Neuronal stem cell (in vitro differentiated cells): ENCODE measurements around the gene FILIP1L.

Source experiments
- DNase-seq: peaks from one replicate; pipeline ENCODE4 v3.0.0-alpha.2; 2013; ENCODE audit warnings: low spot score
- H2AFZ ChIP-seq: one replicate; pipeline ENCODE4 v1.6.1; 2013; ENCODE audit warnings: mild to moderate bottlenecking, low read length, inconsistent platforms
- H2AK5ac ChIP-seq: 2 replicates; pipeline ENCODE4 v1.6.1; 2013; ENCODE audit warnings: low read depth, mild to moderate bottlenecking, inconsistent platforms, low read length, moderate library complexity, mixed read lengths
- H2BK120ac ChIP-seq: 2 replicates; pipeline ENCODE4 v1.6.1; 2013; ENCODE audit warnings: low read depth, mild to moderate bottlenecking, inconsistent platforms, low read length, moderate library complexity, mixed read lengths
- H2BK12ac ChIP-seq: one replicate; pipeline ENCODE4 v1.6.1; 2013; ENCODE audit warnings: low read length, inconsistent platforms
- H2BK15ac ChIP-seq: 2 replicates; pipeline ENCODE4 v1.6.1; 2013; ENCODE audit warnings: mild to moderate bottlenecking, low read length, inconsistent platforms, mixed read lengths
- H2BK5ac ChIP-seq: one replicate; pipeline ENCODE4 v1.6.1; 2013; ENCODE audit warnings: inconsistent platforms, mild to moderate bottlenecking, low read length, moderate library complexity
- H3K14ac ChIP-seq: one replicate; pipeline ENCODE4 v1.6.1; 2013; ENCODE audit warnings: low read length, inconsistent platforms
- H3K18ac ChIP-seq: 2 replicates; pipeline ENCODE4 v1.6.1; 2013; ENCODE audit warnings: low read length, inconsistent platforms
- H3K23ac ChIP-seq: 2 replicates; pipeline ENCODE4 v1.6.1; 2013; ENCODE audit warnings: low read depth, mild to moderate bottlenecking, mixed read lengths, low read length, inconsistent platforms; ENCODE audit not compliant: poor library complexity
- H3K27ac ChIP-seq: replicated peaks from 3 replicates; pipeline ENCODE4 v1.5.1; 2013; ENCODE audit warnings: low read length, inconsistent platforms
- H3K27me3 ChIP-seq, 3 experiments: 2 replicates each; pipeline ENCODE4 v1.6.1; 2013; ENCODE audit warnings: low read length in 3 of 3, mild to moderate bottlenecking in 2 of 3, inconsistent platforms in 1 of 3, low read depth in 1 of 3, mixed read lengths in 1 of 3, moderate library complexity in 1 of 3; ENCODE audit not compliant: control insufficient read depth in 3 of 3, insufficient read depth in 3 of 3
- H3K36me3 ChIP-seq, 2 donors: replicated peaks in 1 of 2; 2 replicates each; pipeline ENCODE4 v1.6.1; 2013; ENCODE audit warnings: low read length in 2 of 2; ENCODE audit not compliant: control insufficient read depth in 2 of 2, insufficient read depth in 2 of 2
- H3K4ac ChIP-seq: 2 replicates; pipeline ENCODE4 v1.6.1; 2013; ENCODE audit warnings: inconsistent platforms, mild to moderate bottlenecking, low read length, moderate library complexity
- H3K4me1 ChIP-seq, 2 donors: 1 replicate in 1 of 2; 2 replicates in 1 of 2; pipeline ENCODE4 v1.6.1; 2013; ENCODE audit warnings: low read length in 2 of 2, low read depth in 1 of 2; ENCODE audit not compliant: control insufficient read depth in 2 of 2, insufficient read depth in 1 of 2
- H3K4me2 ChIP-seq: one replicate; pipeline ENCODE4 v1.6.1; 2013; ENCODE audit warnings: mild to moderate bottlenecking, low read length, inconsistent platforms; ENCODE audit not compliant: insufficient read depth, poor library complexity, severe bottlenecking
- H3K4me3 ChIP-seq, 2 donors: 2 replicates each; pipeline ENCODE4 v1.5.1; 2013; ENCODE audit warnings: low read length in 2 of 2, mild to moderate bottlenecking in 2 of 2, inconsistent platforms in 1 of 2, moderate library complexity in 1 of 2
- H3K79me1 ChIP-seq: one replicate; pipeline ENCODE4 v1.6.1; 2013; ENCODE audit warnings: low read depth, mild to moderate bottlenecking, inconsistent platforms, low read length, moderate library complexity
- H3K9ac ChIP-seq: one replicate; pipeline ENCODE4 v1.6.1; 2013; ENCODE audit warnings: mild to moderate bottlenecking, low read depth, low read length, inconsistent platforms; ENCODE audit not compliant: poor library complexity
- H3K9me3 ChIP-seq, 2 donors: replicated peaks in 1 of 2; 2 replicates each; pipeline versions ENCODE3 to v1.6.1; 2013; ENCODE audit warnings: low read length in 2 of 2, mild to moderate bottlenecking in 2 of 2, inconsistent platforms in 1 of 2, low read depth in 1 of 2, mixed read lengths in 1 of 2, moderate library complexity in 1 of 2; ENCODE audit not compliant: control insufficient read depth in 2 of 2, insufficient read depth in 1 of 2
- H4K8ac ChIP-seq: one replicate; pipeline ENCODE4 v1.6.1; 2013; ENCODE audit warnings: low read depth, mild to moderate bottlenecking, inconsistent platforms, low read length, moderate library complexity
- H4K91ac ChIP-seq: one replicate; pipeline ENCODE4 v1.6.1; 2013; ENCODE audit warnings: low read length, low read depth, mild to moderate bottlenecking, inconsistent platforms; ENCODE audit not compliant: poor library complexity
- whole genome bisulfite sequencing, 2 donors: extraction: QIAGEN DNeasy Blood & Tissue Kit; methylation state at CpG; one replicate each; pipeline ENCODE4 v1.1.7; 2013; ENCODE audit warnings: missing lambda C conversion rate in 2 of 2, mixed read lengths in 1 of 2; ENCODE audit not compliant: insufficient read length in 2 of 2, insufficient replicate concordance in 1 of 2; ENCODE audit errors: extremely low coverage in 2 of 2; 5-methylcytosine and 5-hydroxymethylcytosine counted together

Gene FILIP1L

DNA sequence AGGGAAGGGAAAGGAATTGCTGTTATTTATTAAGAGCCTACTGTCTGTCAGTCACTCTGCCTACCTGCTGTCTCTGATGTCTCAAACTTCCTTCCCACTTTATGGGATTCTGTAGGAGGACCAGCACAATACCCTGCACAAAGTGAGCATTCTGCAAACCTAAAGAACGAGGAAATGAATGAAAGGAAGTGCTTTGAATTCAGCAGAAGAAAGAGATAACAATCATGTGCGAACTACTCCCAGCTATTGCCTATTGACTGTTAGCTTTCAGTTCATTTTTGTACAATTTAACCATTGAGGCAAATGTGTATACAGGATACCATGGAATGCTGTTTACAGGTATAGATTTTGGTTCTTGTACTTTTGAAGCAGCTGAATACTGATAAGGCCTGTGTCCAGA lies 229.8 kb downstream of the FILIP1L start:
- Histone ChIP-seq H3K27me3 (no peaks in the 10 kb centered on the region), H4K91ac (no peak overlapping the region), H3K79me1 (no peaks in the 10 kb centered on the region), H4K8ac (no peak overlapping the region), H2AFZ (no peak overlapping the region), H2AK5ac (no peak overlapping the region), H3K9me3 (peaks cover 0 to 2% of the 10 kb centered on the region in 2 donors), H3K4ac (no peak overlapping the region), H3K18ac (no peak overlapping the region), H3K14ac (no peak overlapping the region), H2BK15ac (no peak overlapping the region), H3K36me3 (no peaks in the 10 kb centered on the region), H3K4me3 (no peak overlapping the region), H3K23ac (no peak overlapping the region), H3K27ac (no peak overlapping the region), H2BK5ac (no peak overlapping the region), H2BK120ac (no peak overlapping the region), H3K4me2 (no peak overlapping the region), H3K4me1 (peaks cover 2 to 11% of the 10 kb centered on the region in 2 donors), H3K9ac (no peak overlapping the region), H2BK12ac (no peak overlapping the region)
- no CpG with 5 or more reads among the region's 2 CpGs for WGBS, 2 donors
- DNase-seq: no peak

GRCh38 chr3:99883693-99884092 lies 230.6 kb downstream of the FILIP1L start:
- no peak overlapping the region for H2AK5ac ChIP-seq
- H3K4me3 ChIP-seq: no peak overlapping the region
- no peak overlapping the region for H3K14ac ChIP-seq
- H3K4ac ChIP-seq: no peak overlapping the region
- no peak overlapping the region for H2BK12ac ChIP-seq
- H3K4me2 ChIP-seq: no peak overlapping the region
- no peak overlapping the region for H2AFZ ChIP-seq
- DNase-seq: no peak
- H3K36me3 ChIP-seq: no peaks in the 10 kb centered on the region
- H2BK5ac ChIP-seq: no peak overlapping the region
- no peaks in the 10 kb centered on the region for H3K27me3 ChIP-seq
- WGBS, 2 donors: no CpG with 5 or more reads among the region's 1 CpG
- no peak overlapping the region for H4K8ac ChIP-seq
- peaks cover 2 to 11% of the 10 kb centered on the region in 2 donors for H3K4me1 ChIP-seq
- no peak overlapping the region for H2BK120ac ChIP-seq
- H2BK15ac ChIP-seq: no peak overlapping the region
- no peak overlapping the region for H4K91ac ChIP-seq
- no peak overlapping the region for H3K27ac ChIP-seq
- H3K9me3 ChIP-seq: peaks cover 0 to 2% of the 10 kb centered on the region in 2 donors
- H3K9ac ChIP-seq: no peak overlapping the region
- H3K79me1 ChIP-seq: no peaks in the 10 kb centered on the region
- no peak overlapping the region for H3K18ac ChIP-seq
- no peak overlapping the region for H3K23ac ChIP-seq

- Histone ChIP-seq H3K9ac (no peak overlapping the region), H3K4me2 (no peak overlapping the region), H2BK12ac (no peak overlapping the region), H3K4ac (no peak overlapping the region), H2BK5ac (no peak overlapping the region), H4K8ac (no peak overlapping the region), H3K27me3 (no peaks in the 10 kb centered on the region), H3K23ac (no peak overlapping the region), H2AK5ac (no peak overlapping the region), H3K4me3 (no peak overlapping the region), H3K27ac (no peak overlapping the region), H3K18ac (no peak overlapping the region), H3K9me3 (peaks cover 0 to 2% of the 10 kb centered on the region in 2 donors), H3K36me3 (no peaks in the 10 kb centered on the region), H3K14ac (no peak overlapping the region), H4K91ac (no peak overlapping the region), H2BK15ac (no peak overlapping the region), H3K4me1 (peaks cover 2 to 11% of the 10 kb centered on the region in 2 donors), H2AFZ (no peak overlapping the region), H2BK120ac (no peak overlapping the region), H3K79me1 (no peaks in the 10 kb centered on the region)
- no peak for DNase-seq
- no CpG with 5 or more reads among the region's 2 CpGs for WGBS, 2 donors
These were observed 231.2 kb downstream of the FILIP1L start for GRCh38 chr3:99883138-99883461.

DNA sequence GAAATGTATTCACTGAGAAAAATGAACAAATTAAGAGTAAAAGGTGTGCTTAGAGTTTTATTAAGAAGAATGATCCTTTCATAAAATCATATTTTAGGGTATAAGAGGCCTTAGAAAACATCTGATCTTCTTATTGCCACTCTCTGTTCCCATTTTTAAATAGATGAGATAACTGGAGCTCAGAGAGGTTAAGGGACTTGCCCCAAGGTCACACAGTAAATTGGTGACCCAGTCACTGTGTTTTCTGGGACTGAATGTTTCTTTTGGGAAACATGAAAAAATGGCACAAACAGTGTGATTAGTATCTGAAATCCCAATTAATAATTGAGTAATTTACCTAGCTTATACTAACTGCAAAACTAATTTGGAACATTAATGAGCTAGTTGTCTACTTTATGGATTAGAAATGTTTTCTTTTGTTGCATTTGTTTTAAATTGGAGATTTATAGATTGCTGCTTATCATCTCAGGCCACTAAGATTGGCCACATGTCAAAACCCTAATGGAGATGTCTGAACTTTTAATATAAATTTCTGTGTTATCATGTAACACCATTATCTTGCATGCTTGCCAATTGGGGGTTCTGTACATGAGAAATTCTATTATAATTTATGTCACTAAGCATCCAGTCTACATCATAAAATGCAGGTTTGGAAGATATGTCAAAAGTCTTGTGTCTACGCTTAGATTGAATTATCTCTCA lies 231.7 kb downstream of the FILIP1L start:
- Histone ChIP-seq H2BK15ac (no peak overlapping the region), H3K27ac (no peak overlapping the region), H2AFZ (no peak overlapping the region), H3K14ac (no peak overlapping the region), H3K23ac (no peak overlapping the region), H3K9me3 (peaks cover 0 to 2% of the 10 kb centered on the region in 2 donors), H3K79me1 (no peaks in the 10 kb centered on the region), H3K18ac (no peak overlapping the region), H3K36me3 (no peaks in the 10 kb centered on the region), H4K91ac (no peak overlapping the region), H2BK120ac (no peak overlapping the region), H3K4ac (no peak overlapping the region), H3K4me2 (no peak overlapping the region), H3K4me3 (no peak overlapping the region), H3K9ac (no peak overlapping the region), H3K4me1 (peaks cover 2 to 11% of the 10 kb centered on the region in 2 donors), H3K27me3 (no peaks in the 10 kb centered on the region), H2BK5ac (no peak overlapping the region), H2BK12ac (no peak overlapping the region), H4K8ac (no peak overlapping the region), H2AK5ac (no peak overlapping the region)
- DNase-seq: no peak
- WGBS, 2 donors: no CpG with 5 or more reads among the region's 1 CpG
